ENCODE results near the gene NAP1L1.

GRCh38 chr12:76023069-76023690 lies 61.3 kb downstream of the NAP1L1 start:
- TF ChIP-seq, protein P1, sequence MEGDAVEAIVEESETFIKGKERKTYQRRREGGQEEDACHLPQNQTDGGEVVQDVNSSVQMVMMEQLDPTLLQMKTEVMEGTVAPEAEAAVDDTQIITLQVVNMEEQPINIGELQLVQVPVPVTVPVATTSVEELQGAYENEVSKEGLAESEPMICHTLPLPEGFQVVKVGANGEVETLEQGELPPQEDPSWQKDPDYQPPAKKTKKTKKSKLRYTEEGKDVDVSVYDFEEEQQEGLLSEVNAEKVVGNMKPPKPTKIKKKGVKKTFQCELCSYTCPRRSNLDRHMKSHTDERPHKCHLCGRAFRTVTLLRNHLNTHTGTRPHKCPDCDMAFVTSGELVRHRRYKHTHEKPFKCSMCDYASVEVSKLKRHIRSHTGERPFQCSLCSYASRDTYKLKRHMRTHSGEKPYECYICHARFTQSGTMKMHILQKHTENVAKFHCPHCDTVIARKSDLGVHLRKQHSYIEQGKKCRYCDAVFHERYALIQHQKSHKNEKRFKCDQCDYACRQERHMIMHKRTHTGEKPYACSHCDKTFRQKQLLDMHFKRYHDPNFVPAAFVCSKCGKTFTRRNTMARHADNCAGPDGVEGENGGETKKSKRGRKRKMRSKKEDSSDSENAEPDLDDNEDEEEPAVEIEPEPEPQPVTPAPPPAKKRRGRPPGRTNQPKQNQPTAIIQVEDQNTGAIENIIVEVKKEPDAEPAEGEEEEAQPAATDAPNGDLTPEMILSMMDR (IDR thresholded peaks at IDR 0.05): no peak
- no peak for TF ChIP-seq ZFX (IDR thresholded peaks at IDR 0.05; ENCODE audit: borderline replicate concordance)

All from 22Rv1 (cell line).